K562 (cell line): ENCODE results near the gene TRAPPC8. TPM values are rescaled to one million over a fixed set of nuclear protein-coding genes. Genes with fewer than 3 reads are reported as not detected.

ENCODE experiments used
- ATAC-seq: fragments of 200-7000 bp; cut with Tn5 transposase; 3 replicates; pipeline ENCODE4 v1.9.1; 2020; ENCODE audit warnings: moderate library complexity
- BruUV-seq: library from RNA; stranded (reverse); fragments of 400-500 nt; replicated peaks from 2 replicates; lab custom pipeline; 2021; lab: Mats Ljungman, UMichigan
- CTCF ChIA-PET: fragments of 300-600 bp; formaldehyde crosslinking; extraction: SDS; loops from one replicate; lab custom pipeline; 2021; ENCODE audit warnings: low intra/inter-chr PET ratio; lab: Yijun Ruan, JAX
- POLR2A ChIA-PET: fragments of 300-600, 350-650 bp; sonication (Branson Sonifier 250); formaldehyde crosslinking; extraction: SDS; loops from one replicate; lab custom pipeline; 2021; ENCODE audit warnings: antibody characterized with exemption, inconsistent platforms; lab: Yijun Ruan, JAX
- DNase-seq, 4 experiments: peaks; one replicate each; pipeline versions ENCODE4 v3.0.0 to v3.0.0-alpha.2; 2011 to 2018; ENCODE audit warnings: low spot score in 3 of 4, mixed read lengths in 3 of 4; ENCODE audit errors: extremely low read depth in 1 of 4
- FAIRE-seq: peaks from 2 replicates; lab custom pipeline; 2011; peaks lifted over from hg19 to GRCh38; lab: Jason Lieb, UNC
- H2AFZ ChIP-seq: 2 replicates; pipeline ENCODE4 v1.6.0; 2011; ENCODE audit warnings: low read depth, low read length, control low read depth, inconsistent platforms
- H3K27ac ChIP-seq: fragments of 200-600 bp; 3 replicates; pipeline ENCODE4 v1.8.0; 2011; ENCODE audit warnings: low read depth, mild to moderate bottlenecking, control low read depth, inconsistent platforms, low read length, moderate library complexity, mixed read lengths; ENCODE audit errors: extremely low read depth
- H3K27me3 ChIP-seq, 2 experiments: fragments of 300-600 bp in 1 of 2; 2 replicates in 1 of 2; 3 replicates in 1 of 2; pipeline versions ENCODE4 v1.6.0 to v1.8.0; 2011; ENCODE audit warnings: inconsistent platforms in 2 of 2, low read length in 2 of 2, mild to moderate bottlenecking in 1 of 2, mixed read lengths in 1 of 2, moderate library complexity in 1 of 2; ENCODE audit not compliant: control insufficient read depth in 2 of 2, insufficient read depth in 2 of 2
- H3K36me3 ChIP-seq: fragments of 300-600 bp; 3 replicates; pipeline ENCODE4 v1.8.0; 2011; ENCODE audit warnings: mild to moderate bottlenecking, low read length, inconsistent platforms; ENCODE audit not compliant: control insufficient read depth, insufficient read depth
- H3K4me1 ChIP-seq, 2 experiments: fragments of 200-600 bp in 1 of 2; replicated peaks in 1 of 2; 2 replicates in 1 of 2; 3 replicates in 1 of 2; pipeline versions ENCODE4 v1.5.1 to v1.8.0; 2011; ENCODE audit warnings: inconsistent platforms in 2 of 2, low read length in 2 of 2, mild to moderate bottlenecking in 1 of 2, mixed read lengths in 1 of 2, moderate library complexity in 1 of 2; ENCODE audit not compliant: control insufficient read depth in 2 of 2, insufficient read depth in 2 of 2
- H3K4me2 ChIP-seq: 2 replicates; pipeline ENCODE4 v1.6.1; 2011; ENCODE audit warnings: low read length, control low read depth, inconsistent platforms, mixed read lengths; ENCODE audit not compliant: insufficient read depth
- H3K4me3 ChIP-seq: fragments of 200-600 bp; sonication (generic), shearing (Covaris generic); 2 replicates; pipeline ENCODE4 v1.5.1; 2016; ENCODE audit warnings: control low read depth, inconsistent platforms
- H3K79me2 ChIP-seq: fragments of 200-600 bp; 3 replicates; pipeline ENCODE4 v1.8.0; 2011; ENCODE audit warnings: low read length, inconsistent platforms; ENCODE audit not compliant: control insufficient read depth, insufficient read depth
- H3K9ac ChIP-seq, 2 experiments: 2 replicates each; pipeline versions ENCODE4 v1.6.0 to v1.6.1; 2011; ENCODE audit warnings: low read depth in 2 of 2, low read length in 2 of 2, control low read depth in 1 of 2, inconsistent platforms in 1 of 2, mild to moderate bottlenecking in 1 of 2, mixed read lengths in 1 of 2; ENCODE audit not compliant: insufficient read depth in 1 of 2
- H3K9me1 ChIP-seq: one replicate; pipeline ENCODE4 v1.6.0; 2011; ENCODE audit warnings: inconsistent platforms, mild to moderate bottlenecking, low read length, moderate library complexity; ENCODE audit not compliant: control insufficient read depth, insufficient read depth
- H3K9me3 ChIP-seq: replicated peaks from 2 replicates; pipeline ENCODE4 v1.5.1; 2011; ENCODE audit warnings: low read depth, low read length, inconsistent platforms; ENCODE audit not compliant: control insufficient read depth, insufficient read depth
- H4K20me1 ChIP-seq: replicated peaks from 2 replicates; pipeline ENCODE4 v1.6.1; 2011; ENCODE audit warnings: low read length, inconsistent platforms, mixed read lengths; ENCODE audit not compliant: control insufficient read depth, insufficient read depth
- CEBPG ChIP-seq, 3 experiments: fragments of 200-800 bp in 1 of 3; sonication (Bioruptor generic) in 1 of 3; sonication (generic) in 1 of 3; formaldehyde crosslinking in 1 of 3; IDR thresholded peaks in 2 of 3; conservative IDR thresholded peaks in 1 of 3; 2 replicates each; pipeline versions ENCODE4 v1.6.1 to v1.8.0; 2016 to 2022; ENCODE audit warnings: missing compliant biosample characterization in 2 of 3, missing genetic modification characterization in 2 of 3, mild to moderate bottlenecking in 1 of 3, missing genetic modification reagents in 1 of 3
- CREB3 ChIP-seq: fragments of 450-650 bp; conservative IDR thresholded peaks from 2 replicates; pipeline ENCODE4 v1.6.1; 2016; ENCODE audit warnings: missing genetic modification characterization, low read depth, mild to moderate bottlenecking, missing compliant biosample characterization, moderate library complexity
- ZNF707 ChIP-seq: fragments of 250-450 bp; sonication (Bioruptor Pico); conservative IDR thresholded peaks from 2 replicates; pipeline ENCODE4 v1.8.0; 2022; ENCODE audit warnings: inconsistent platforms, mild to moderate bottlenecking, moderate library complexity
- WGBS: fragments of 100-300 bp; shearing (Covaris generic); methylation state at CpG from one replicate; pipeline ENCODE4 v1.1.6; 2016; ENCODE audit warnings: low coverage, mixed read lengths; ENCODE audit not compliant: insufficient coverage; ENCODE audit errors: missing lambda C conversion rate; 5-methylcytosine and 5-hydroxymethylcytosine counted together
- in situ Hi-C: fragments of 300-500 bp; cut with MboI; formaldehyde crosslinking; loops from 4 replicates; pipeline ENCODE4 v1.15.0; 2018; ENCODE audit warnings: inconsistent platforms, mixed read lengths
- intact Hi-C: fragments of 100-400 bp; cut with micrococcal nuclease; formaldehyde crosslinking; loops from 2 replicates; pipeline ENCODE4 v1.14.2; 2022
- polyA plus RNA-seq, 8 experiments: library from polyadenylated mRNA; depleted of rRNA in 4 of 8; stranded (reverse) in 5 of 8; unstranded in 3 of 8; fragments of >200 nt; fragmentation: Nextera tagmentation in 2 of 8; fragmentation: Illumina TruSeq in 1 of 8; extraction: Ambion mirVana in 2 of 8; extraction: Trizol in 1 of 8; gene quantifications; 2 replicates each; pipeline versions ENCODE4 v1.2.1 to v1.2.3, GENCODE V29; 2011 to 2014; ENCODE audit warnings: inconsistent platforms in 1 of 8, missing spikeins in 1 of 8
- total RNA-seq, 7 experiments: library from RNA; depleted of rRNA in 6 of 7; stranded (reverse); fragments of >200 nt in 6 of 7; fragmentation: Illumina TruSeq in 2 of 7; extraction: Trizol in 2 of 7; gene quantifications; 2 replicates each; pipeline versions ENCODE4 v1.2.1 to v1.2.3, GENCODE V29; 2011 to 2021; ENCODE audit warnings: low replicate concordance in 1 of 7

Gene TRAPPC8
- total and polyA plus RNA-seq, 9 of the 15 experiments (the other 6 are each of a cell fraction or from before 2014, with no cell fraction given) = 20.1 to 111 (median 35.6) TPM

GRCh38 chr18:31954349-31954748, 11.4 kb upstream of the TRAPPC8 start:
- POLR2A ChIA-PET = interaction anchor here (0.6 kb wide), 1 partner anchor 11 kb away, joined by 4 read pairs; the partner anchor contains the start of gene TRAPPC8
- WGBS = 27% methylated on average over 3 of the region's 3 CpGs
- in situ Hi-C loops (loop anchor here (10.0 kb wide), 1 partner anchor 210 kb away; no protein-coding TSS in a partner anchor), intact Hi-C loops (no loop called here)
- Histone ChIP-seq H3K36me3 (no peaks in the 10 kb centered on the region), H3K4me1 (0 out of 5 replicates have a peak, but pooled peaks cover 0 to 4% of the 10 kb centered on the region in 2 experiments), H3K9ac (no peak overlapping the region), H3K4me3 (no peak overlapping the region), H3K79me2 (no peaks in the 10 kb centered on the region), H2AFZ (no peak overlapping the region), H3K27ac (no peak overlapping the region), H3K9me1 (no peaks in the 10 kb centered on the region), H4K20me1 (no peaks in the 10 kb centered on the region), H3K27me3 (no peaks in the 10 kb centered on the region), H3K9me3 (no peaks in the 10 kb centered on the region), H3K4me2 (no peak overlapping the region)
- TF ChIP-seq CREB3 (tag) (no peak), CEBPG (CRISPR knock-in tag; IDR thresholded peaks at IDR 0.05) (no peak), CEBPG (tag; conservative IDR thresholded peaks at IDR 0.05 in 1 of 2, IDR thresholded peaks at IDR 0.05 in 1 of 2) (peak in 1 of 2 experiments; percentile 55; a peak in 1 of 4 replicates), ZNF707 (no peak)
- no peak for FAIRE-seq
- ATAC-seq = no peak
- CTCF ChIA-PET = no interaction called here
- no TSS peak for BruUV-seq
- no peak for DNase-seq
